Chondrocyte (in vitro differentiated cells): Measurements from ENCODE around the gene COL4A2. TPM values are rescaled to one million over a fixed set of nuclear protein-coding genes. Genes with fewer than 3 reads are reported as not detected.

Source experiments
- DNase-seq: peaks from one replicate; pipeline ENCODE4 v3.0.0; 2021; ENCODE audit warnings: mixed read lengths, low spot score
- H3K27ac Mint-ChIP-seq: one replicate; pipeline ENCODE4 v1.8.0; 2021; ENCODE audit warnings: mild to moderate bottlenecking, moderate library complexity, mixed read lengths; ENCODE audit not compliant: unreplicated experiment
- H3K27me3 Mint-ChIP-seq: 2 replicates; pipeline ENCODE4 v1.8.0; 2021; ENCODE audit warnings: low read depth, mixed read lengths
- H3K36me3 Mint-ChIP-seq: 2 replicates; pipeline ENCODE4 v1.8.0; 2021; ENCODE audit warnings: low read depth, mixed read lengths
- H3K4me1 Mint-ChIP-seq: 2 replicates; pipeline ENCODE4 v1.8.0; 2021; ENCODE audit warnings: low read depth, mild to moderate bottlenecking, mixed read lengths
- H3K4me3 Mint-ChIP-seq: one replicate; pipeline ENCODE4 v1.8.0; 2021; ENCODE audit warnings: mild to moderate bottlenecking, moderate library complexity, mixed read lengths; ENCODE audit not compliant: unreplicated experiment
- H3K9me3 Mint-ChIP-seq: 2 replicates; pipeline ENCODE4 v1.8.0; 2021; ENCODE audit warnings: low read depth, mixed read lengths
- CTCF ChIP-seq: fragments of 200-600 bp; sonication (generic); IDR thresholded peaks from 2 replicates; pipeline ENCODE4 v1.5.0; 2021; ENCODE audit warnings: antibody characterized with exemption, mild to moderate bottlenecking, moderate library complexity
- total RNA-seq: library from RNA; stranded (reverse); gene quantifications from 3 replicates; pipeline ENCODE4 v1.2.1, GENCODE V29; 2021

The COL4A2 gene
- total RNA-seq, 1 donor from 2014 or later: 2,366 TPM

DNA sequence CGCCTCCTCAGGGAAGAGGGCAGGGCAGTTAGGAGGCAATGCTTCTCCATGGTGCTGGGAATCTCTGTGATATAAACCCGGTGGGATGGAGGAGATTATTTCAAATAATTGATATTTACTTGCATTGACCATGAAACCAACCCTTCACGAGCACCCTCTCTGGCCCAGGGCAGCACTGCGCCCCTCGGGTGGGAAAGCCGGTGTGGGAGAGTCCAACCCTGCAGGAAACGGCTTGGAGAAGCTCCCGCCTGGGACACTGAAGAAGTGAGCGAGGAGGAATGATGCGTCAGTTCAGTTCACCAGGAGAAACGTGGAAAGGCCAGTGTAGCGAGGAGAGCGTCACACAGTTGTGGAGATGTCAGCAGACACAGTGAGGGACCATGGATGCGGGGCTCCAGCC lies 99.9 kb downstream of the COL4A2 start:
- peaks cover 34% of the 10 kb centered on the region for H3K36me3 Mint-ChIP-seq
- DNase-seq: no peak
- TF ChIP-seq CTCF: no peak
- peaks cover 100% of the 10 kb centered on the region for H3K4me1 Mint-ChIP-seq
- peak overlapping the region; percentile 93 for H3K27ac Mint-ChIP-seq
- no peaks in the 10 kb centered on the region for H3K9me3 Mint-ChIP-seq
- H3K4me3 Mint-ChIP-seq: no peak overlapping the region
- no peaks in the 10 kb centered on the region for H3K27me3 Mint-ChIP-seq

GRCh38 chr13:110407531-110407930 lies 100.4 kb downstream of the COL4A2 start:
- Mint-ChIP-seq H3K27ac (peak overlapping the region; percentile 93), H3K36me3 (peaks cover 32% of the 10 kb centered on the region), H3K4me3 (peak overlapping the region; percentile 7), H3K4me1 (peaks cover 100% of the 10 kb centered on the region), H3K27me3 (no peaks in the 10 kb centered on the region), H3K9me3 (no peaks in the 10 kb centered on the region)
- DNase-seq: no peak
- no peak for TF ChIP-seq CTCF

DNA sequence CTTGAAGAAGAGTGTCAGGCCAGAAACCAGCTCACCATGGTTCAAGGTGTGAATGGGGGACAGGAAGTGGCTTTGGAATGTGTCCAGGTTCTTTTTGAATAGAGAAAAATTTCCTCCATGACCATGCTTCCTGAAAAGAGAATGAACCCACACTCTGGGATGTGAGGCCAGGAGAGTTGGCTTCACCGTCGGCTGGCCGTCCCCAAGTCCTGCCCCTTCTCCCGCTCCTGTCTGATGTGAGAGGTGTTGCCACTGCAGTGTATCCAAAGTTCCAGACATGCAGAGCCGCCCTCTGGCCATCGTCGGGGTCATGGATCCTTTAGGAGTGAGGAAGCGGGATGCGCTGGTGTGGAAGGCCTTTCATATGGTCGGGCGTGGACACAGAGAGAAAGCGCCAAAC lies 101.2 kb downstream of the COL4A2 start:
- DNase-seq: no peak
- H3K9me3 Mint-ChIP-seq: no peaks in the 10 kb centered on the region
- no peaks in the 10 kb centered on the region for H3K27me3 Mint-ChIP-seq
- no peak overlapping the region for H3K4me3 Mint-ChIP-seq
- H3K27ac Mint-ChIP-seq: peak overlapping the region; percentile 93
- peaks cover 31% of the 10 kb centered on the region for H3K36me3 Mint-ChIP-seq
- no peak for TF ChIP-seq CTCF
- peaks cover 100% of the 10 kb centered on the region for H3K4me1 Mint-ChIP-seq

GRCh38 chr13:110409581-110409992 lies 102.5 kb downstream of the COL4A2 start:
- H3K27ac Mint-ChIP-seq: peak overlapping the region; percentile 93
- DNase-seq: no peak
- TF ChIP-seq CTCF: no peak
- peaks cover 100% of the 10 kb centered on the region for H3K4me1 Mint-ChIP-seq
- no peaks in the 10 kb centered on the region for H3K9me3 Mint-ChIP-seq
- no peaks in the 10 kb centered on the region for H3K27me3 Mint-ChIP-seq
- peak overlapping the region; percentile 14 for H3K4me3 Mint-ChIP-seq
- H3K36me3 Mint-ChIP-seq: peaks cover 32% of the 10 kb centered on the region

DNA sequence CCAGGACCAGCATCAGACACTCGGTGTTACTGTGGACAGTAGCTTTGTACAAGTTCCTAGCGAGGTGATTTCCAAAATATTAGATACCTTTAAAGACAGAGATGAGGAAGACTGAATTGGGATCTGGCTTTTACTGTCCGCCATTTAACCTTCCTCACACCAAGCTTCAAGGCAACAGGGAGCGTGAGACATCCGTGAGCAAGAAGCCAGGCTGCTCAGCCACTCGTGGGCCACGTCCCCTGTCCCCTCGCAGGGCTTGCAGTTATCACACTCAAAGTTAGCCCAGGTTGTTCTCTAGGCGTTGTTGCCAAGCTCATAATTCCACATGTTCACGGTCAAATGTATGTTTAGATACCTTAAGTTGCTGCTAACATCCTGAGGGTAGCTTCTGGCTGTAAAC lies 102.9 kb downstream of the COL4A2 start:
- Mint-ChIP-seq H3K4me1 (peaks cover 100% of the 10 kb centered on the region), H3K27ac (peak overlapping the region; percentile 93), H3K36me3 (peaks cover 34% of the 10 kb centered on the region), H3K4me3 (no peak overlapping the region), H3K27me3 (no peaks in the 10 kb centered on the region), H3K9me3 (no peaks in the 10 kb centered on the region)
- TF ChIP-seq CTCF: no peak
- DNase-seq: no peak
